Stimulated activated CD4-positive, alpha-beta T cell treated with anti-CD3 and anti-CD28 coated beads, Interleukin-15, amount 100 ng/mL, for 48 hours (primary cell): ENCODE data around the gene REN.

Source experiments
- DNase-seq, 2 donors: peaks; one replicate each; pipeline ENCODE4 v3.0.0-alpha.2; 2020; ENCODE audit warnings: low read depth in 2 of 2

REN gene

GRCh38 chr1:204110894-204111633 lies 55.1 kb downstream of the REN start:
- DNase-seq: no peak

GRCh38 chr1:204108312-204109141 lies 57.6 kb downstream of the REN start:
- DNase-seq: no peak

DNA sequence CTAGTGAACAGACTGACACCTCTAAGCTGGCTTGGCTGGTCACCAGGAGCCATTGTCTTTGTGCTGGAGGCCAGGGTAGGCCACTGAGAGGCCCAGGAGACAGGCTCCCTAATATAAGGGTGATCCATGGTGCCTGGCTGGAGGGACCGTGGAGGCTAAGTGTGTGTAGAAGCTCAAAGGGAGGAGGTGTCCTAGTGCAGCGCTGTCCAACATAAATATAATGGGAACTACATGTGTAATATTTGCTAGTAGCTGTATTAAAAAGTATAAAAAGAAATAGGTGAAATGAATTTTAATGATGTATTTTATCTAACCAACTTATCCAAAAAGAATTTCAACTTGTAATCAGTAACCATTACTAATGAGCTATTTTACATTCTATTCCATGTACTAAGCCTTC lies 58.2 kb downstream of the REN start:
- no peak for DNase-seq

- no peak for DNase-seq
Observed at GRCh38 chr1:204106825-204107224, 59.3 kb downstream of the REN start.

- no peak for DNase-seq
Observed at GRCh38 chr1:204105131-204105515, 61.0 kb downstream of the REN start.
